Common myeloid progenitor, CD34-positive (primary cell): ENCODE data around the gene PLG.
"Not testable (repeated sequence)": the region's sequence is repeated elsewhere in the genome, so short reads cannot be mapped to it uniquely, and the experiment has no call there.

ENCODE experiments used
- CTCF ChIA-PET: fragments of 350-600 bp; sonication (Branson Sonifier 250); formaldehyde crosslinking; loops from one replicate; lab custom pipeline; 2021; ENCODE audit warnings: antibody characterized with exemption; lab: Charles Lee
- POLR2A ChIA-PET: fragments of 350-600 bp; sonication (Branson Sonifier 250); formaldehyde crosslinking; loops from one replicate; lab custom pipeline; 2021; ENCODE audit warnings: antibody characterized with exemption; lab: Charles Lee
- DNase-seq, 3 donors: peaks; one replicate each; pipeline versions ENCODE4 v3.0.0 to v3.0.0-alpha.2; 2013
- H3K27ac ChIP-seq, 2 experiments: 1 replicate in 1 of 2; 2 replicates in 1 of 2; pipeline ENCODE4 v1.7.0; 2013; ENCODE audit warnings: inconsistent platforms in 2 of 2, low read length in 2 of 2, mild to moderate bottlenecking in 2 of 2, low read depth in 1 of 2, moderate library complexity in 1 of 2; ENCODE audit not compliant: severe bottlenecking in 2 of 2, insufficient read depth in 1 of 2, poor library complexity in 1 of 2
- H3K27me3 ChIP-seq, 5 experiments: replicated peaks in 2 of 5; 1 replicate in 3 of 5; 2 replicates in 2 of 5; pipeline versions ENCODE4 v1.6.1 to v1.7.0; 2013; ENCODE audit warnings: low read length in 4 of 5, mild to moderate bottlenecking in 2 of 5, moderate library complexity in 2 of 5, inconsistent platforms in 1 of 5; ENCODE audit not compliant: insufficient read depth in 5 of 5, control insufficient read depth in 4 of 5
- H3K36me3 ChIP-seq, 4 experiments: 1 replicate in 2 of 4; 2 replicates in 2 of 4; pipeline versions ENCODE4 v1.6.1 to v1.7.0; 2013; ENCODE audit warnings: low read length in 3 of 4, control low read depth in 1 of 4, mild to moderate bottlenecking in 1 of 4; ENCODE audit not compliant: control insufficient read depth in 4 of 4, insufficient read depth in 4 of 4
- H3K4me1 ChIP-seq, 4 experiments: 1 replicate in 3 of 4; 2 replicates in 1 of 4; pipeline versions ENCODE4 v1.6.1 to v1.7.1; 2013; ENCODE audit warnings: low read length in 3 of 4, mild to moderate bottlenecking in 3 of 4, control low read depth in 1 of 4, inconsistent platforms in 1 of 4, moderate library complexity in 1 of 4; ENCODE audit not compliant: control insufficient read depth in 4 of 4, insufficient read depth in 4 of 4; ENCODE audit errors: control extremely low read depth in 1 of 4
- H3K4me3 ChIP-seq, 7 experiments: 1 replicate in 4 of 7; 2 replicates in 3 of 7; pipeline versions ENCODE4 v1.5.1 to v1.7.0; 2013; ENCODE audit warnings: mild to moderate bottlenecking in 7 of 7, low read length in 6 of 7, moderate library complexity in 6 of 7, inconsistent platforms in 2 of 7, low read depth in 2 of 7, control low read depth in 1 of 7; ENCODE audit not compliant: insufficient read depth in 4 of 7, control insufficient read depth in 1 of 7; ENCODE audit errors: extremely low read depth in 1 of 7
- H3K9me3 ChIP-seq, 5 experiments: 1 replicate in 4 of 5; 2 replicates in 1 of 5; pipeline versions ENCODE4 v1.6.1 to v1.7.1; 2013; ENCODE audit warnings: low read length in 4 of 5, mild to moderate bottlenecking in 2 of 5, inconsistent platforms in 1 of 5, low read depth in 1 of 5, moderate library complexity in 1 of 5; ENCODE audit not compliant: control insufficient read depth in 4 of 5, insufficient read depth in 2 of 5; ENCODE audit errors: control extremely low read depth in 1 of 5
- WGBS: methylation state at CpG from one replicate; pipeline ENCODE4 v1.1.5; 2013; ENCODE audit not compliant: insufficient coverage; 5-methylcytosine and 5-hydroxymethylcytosine counted together

The PLG gene

DNA sequence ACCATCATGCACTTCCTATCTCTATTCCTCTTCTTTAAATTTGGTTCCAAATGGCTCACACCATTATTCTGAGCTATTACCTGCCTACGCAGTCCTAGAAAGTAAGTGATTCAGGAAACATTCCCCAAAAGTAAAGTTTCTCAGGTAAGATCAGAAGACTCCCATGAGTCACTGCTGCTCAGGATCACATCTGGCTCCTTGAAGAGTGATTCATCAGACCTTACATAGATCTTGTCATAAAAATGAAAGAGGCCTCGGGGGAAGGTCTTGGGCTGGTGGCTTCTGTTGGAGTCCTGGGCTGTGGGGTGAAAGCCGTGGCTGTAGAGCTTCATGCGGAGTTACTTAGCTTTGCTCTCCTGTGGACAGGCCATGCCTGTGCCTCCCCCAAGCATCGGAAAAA is 35.9 kb downstream of the PLG start:
- H3K4me1 ChIP-seq = no peaks in the 10 kb centered on the region
- H3K4me3 ChIP-seq = no peak overlapping the region
- CTCF ChIA-PET = interaction anchor here (1.0 kb wide), 1 partner anchor 30 kb away, joined by 3 read pairs; no protein-coding TSS in a partner anchor
- H3K9me3 ChIP-seq = no peaks in the 10 kb centered on the region
- H3K27ac ChIP-seq = no peak overlapping the region
- H3K36me3 ChIP-seq = no peaks in the 10 kb centered on the region
- no peak for DNase-seq
- POLR2A ChIA-PET = no interaction called here
- WGBS = 96% methylated on average over 4 of the region's 5 CpGs
- no peaks in the 10 kb centered on the region for H3K27me3 ChIP-seq

GRCh38 chr6:160739955-160740354 is 37.9 kb downstream of the PLG start:
- Histone ChIP-seq H3K36me3 (no peaks in the 10 kb centered on the region), H3K4me3 (no peak overlapping the region), H3K27me3 (no peaks in the 10 kb centered on the region), H3K9me3 (no peaks in the 10 kb centered on the region), H3K4me1 (no peaks in the 10 kb centered on the region), H3K27ac (no peak overlapping the region)
- WGBS = 100% methylated on average over 4 of the region's 6 CpGs
- DNase-seq = no peak
- POLR2A ChIA-PET = no interaction called here
- CTCF ChIA-PET = no interaction called here

GRCh38 chr6:160741012-160741411 is 39.0 kb downstream of the PLG start:
- H3K27ac ChIP-seq, H3K4me1 ChIP-seq, H3K4me3 ChIP-seq, H3K27me3 ChIP-seq, H3K9me3 ChIP-seq, DNase-seq, CTCF ChIA-PET, POLR2A ChIA-PET, H3K36me3 ChIP-seq: not testable (repeated sequence)
- 93% methylated on average over 4 of the region's 7 CpGs for WGBS

DNA sequence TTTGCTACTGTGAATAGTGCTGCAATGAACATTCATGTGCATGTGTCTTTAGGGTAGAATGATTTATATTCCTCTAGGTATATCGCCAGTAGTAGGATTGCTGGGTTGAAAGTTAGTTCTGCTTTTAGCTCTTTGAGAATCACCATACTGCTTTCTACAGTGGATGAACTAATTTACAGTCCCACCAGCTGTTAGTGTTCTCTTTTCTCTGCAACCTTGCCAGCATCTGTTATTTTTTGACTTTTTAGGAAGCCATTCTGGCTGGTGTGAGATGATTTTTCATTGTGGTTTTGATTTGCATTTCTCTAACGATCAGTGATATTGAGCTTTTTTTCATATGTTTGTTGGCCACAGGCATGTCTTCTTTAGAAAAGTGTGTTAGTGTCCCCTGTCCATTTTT is 40.0 kb downstream of the PLG start:
- 27% methylated on average over 2 of the region's 2 CpGs for WGBS

GRCh38 chr6:160750276-160750689 is 48.2 kb downstream of the PLG start:
- Histone ChIP-seq H3K4me1 (no peaks in the 10 kb centered on the region), H3K27me3 (peaks cover 0 to 4% (median 0%) of the 10 kb centered on the region in 5 experiments), H3K36me3 (no peaks in the 10 kb centered on the region), H3K27ac (no peak overlapping the region), H3K9me3 (no peaks in the 10 kb centered on the region), H3K4me3 (no peak overlapping the region)
- WGBS = 33% methylated on average over 5 of the region's 5 CpGs
- peak in 1 of 3 donors; percentile 3 for DNase-seq
- POLR2A ChIA-PET = no interaction called here
- CTCF ChIA-PET = no interaction called here

More for the DNA sequence above, 40.0 kb downstream of the PLG start:
- no peaks in the 10 kb centered on the region for H3K4me1 ChIP-seq
- CTCF ChIA-PET = no interaction called here
- DNase-seq = peak in 1 of 3 donors; percentile 3
- no peaks in the 10 kb centered on the region for H3K9me3 ChIP-seq
- H3K27me3 ChIP-seq = no peaks in the 10 kb centered on the region
- no peak overlapping the region for H3K27ac ChIP-seq
- H3K36me3 ChIP-seq = no peaks in the 10 kb centered on the region
- no peak overlapping the region for H3K4me3 ChIP-seq
- POLR2A ChIA-PET = no interaction called here

- CTCF ChIA-PET, DNase-seq, H3K27ac ChIP-seq, H3K4me1 ChIP-seq, H3K9me3 ChIP-seq, H3K4me3 ChIP-seq, POLR2A ChIA-PET, H3K27me3 ChIP-seq, H3K36me3 ChIP-seq: not testable (repeated sequence)
- WGBS = 73% methylated on average over 2 of the region's 4 CpGs
Observed at GRCh38 chr6:160753211-160753610, 51.2 kb downstream of the PLG start.

DNA sequence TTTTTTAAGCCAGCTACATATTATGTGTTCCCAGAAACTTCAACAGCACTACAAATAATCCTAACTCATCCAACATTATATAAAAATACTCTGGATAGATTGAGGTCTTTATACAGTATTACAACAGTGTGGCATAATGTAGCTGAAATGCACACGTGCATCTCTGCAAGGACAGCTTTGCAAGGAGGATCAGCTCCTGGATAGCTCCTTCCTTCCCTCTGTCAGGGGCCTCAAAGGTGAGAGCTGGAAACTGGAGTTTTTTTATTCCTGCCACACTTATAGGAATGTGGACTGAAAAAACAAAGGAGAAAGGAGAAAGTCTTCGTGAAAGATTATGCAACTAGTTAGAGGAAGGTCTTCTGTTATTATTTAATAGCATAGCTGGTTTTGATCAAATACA is 53.1 kb downstream of the PLG start:
- H3K27ac ChIP-seq = no peak overlapping the region
- peaks cover 0 to 2% (median 0%) of the 10 kb centered on the region in 5 experiments for H3K9me3 ChIP-seq
- POLR2A ChIA-PET = no interaction called here
- peaks cover 0 to 4% (median 0%) of the 10 kb centered on the region in 5 experiments for H3K27me3 ChIP-seq
- no peak for DNase-seq
- no peaks in the 10 kb centered on the region for H3K4me1 ChIP-seq
- CTCF ChIA-PET = interaction anchor here (0.9 kb wide), 1 partner anchor 15 kb away, joined by 3 read pairs; no protein-coding TSS in a partner anchor
- no peak overlapping the region for H3K4me3 ChIP-seq
- no peaks in the 10 kb centered on the region for H3K36me3 ChIP-seq
- WGBS = 33% methylated on average over 1 of the region's 2 CpGs
